GM21423 (cell line): ENCODE measurements around the gene MRPS30.
A peak's percentile ranks its signal among the peaks of the same experiment; 100 is the strongest.
"Not testable (repeated sequence)": the region's sequence is repeated elsewhere in the genome, so short reads cannot be mapped to it uniquely, and the experiment has no call there.

ENCODE experiments used
- ATAC-seq: cut with Tn5 transposase; IDR thresholded peaks from one replicate; pipeline ENCODE4 v1.9.1; 2021; ENCODE audit warnings: mild to moderate bottlenecking, moderate library complexity; ENCODE audit not compliant: unreplicated experiment

Gene MRPS30

DNA sequence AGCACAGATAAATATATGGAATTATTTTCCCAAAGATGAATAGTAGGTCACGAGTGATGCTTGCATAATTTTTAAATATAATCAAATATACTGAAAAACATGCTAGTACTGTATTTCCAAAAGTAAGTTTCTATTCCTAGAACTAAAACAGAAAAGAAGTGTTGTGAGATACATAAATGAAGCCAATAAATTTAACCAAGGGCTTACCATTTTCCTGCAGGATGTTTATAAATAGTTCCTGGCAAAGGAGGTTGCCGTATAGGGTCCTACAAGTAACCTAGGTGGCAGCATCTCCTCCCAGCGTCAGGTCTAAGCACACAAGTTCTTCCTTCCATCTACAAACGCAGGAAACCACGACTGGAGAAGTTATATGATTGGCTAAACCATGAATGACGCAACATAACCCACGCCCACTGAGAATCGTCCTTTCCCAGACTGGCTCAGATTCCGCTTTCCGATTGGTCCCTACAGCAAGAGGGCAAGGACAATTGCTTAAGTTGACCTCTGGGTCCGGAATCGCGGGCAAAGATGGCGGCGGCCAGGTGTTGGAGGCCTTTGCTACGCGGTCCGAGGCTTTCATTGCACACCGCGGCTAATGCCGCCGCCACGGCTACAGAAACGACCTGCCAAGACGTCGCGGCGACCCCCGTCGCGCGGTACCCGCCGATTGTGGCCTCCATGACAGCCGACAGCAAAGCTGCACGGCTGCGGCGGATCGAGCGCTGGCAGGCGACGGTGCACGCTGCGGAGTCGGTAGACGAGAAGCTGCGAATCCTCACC lies at the start of gene MRPS30:
TSS of gene MRPS30 (plus strand) at position 513 of the 780 bp plus-strand sequence. CDS start at position 529, 16 bp downstream.
- peak; percentile 97 for ATAC-seq

DNA sequence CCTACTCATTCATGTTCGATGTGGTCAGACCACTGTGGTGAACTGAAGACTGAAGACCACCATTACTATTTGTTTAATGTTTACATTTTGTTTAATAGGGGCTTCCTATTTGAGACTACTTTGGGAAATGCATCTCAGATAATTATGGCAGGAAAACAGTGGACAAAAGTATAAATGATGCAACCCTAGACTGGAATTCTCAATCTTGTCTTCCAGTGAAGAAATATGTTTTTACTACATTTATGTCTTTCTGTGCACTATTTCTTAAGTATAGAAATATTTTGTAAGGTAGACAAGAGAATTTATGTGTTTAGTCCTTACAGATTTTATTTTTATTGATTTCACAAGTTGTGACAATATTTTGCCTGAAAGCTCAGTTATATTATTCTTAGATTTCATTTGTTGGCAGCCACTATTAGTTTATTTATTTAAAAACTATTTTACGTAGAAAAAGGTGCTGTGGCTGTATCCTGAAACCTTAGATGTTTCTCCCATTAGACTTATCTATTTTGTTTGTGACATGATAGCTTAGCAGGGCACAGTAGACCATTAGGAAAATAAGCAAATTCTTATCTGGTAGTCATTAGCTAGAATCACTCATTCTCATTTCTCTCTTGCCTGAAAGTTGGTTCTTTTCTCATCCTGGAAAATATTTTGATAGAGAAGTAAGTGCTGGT lies 39.4 kb upstream of the MRPS30 start:
- no peak for ATAC-seq

DNA sequence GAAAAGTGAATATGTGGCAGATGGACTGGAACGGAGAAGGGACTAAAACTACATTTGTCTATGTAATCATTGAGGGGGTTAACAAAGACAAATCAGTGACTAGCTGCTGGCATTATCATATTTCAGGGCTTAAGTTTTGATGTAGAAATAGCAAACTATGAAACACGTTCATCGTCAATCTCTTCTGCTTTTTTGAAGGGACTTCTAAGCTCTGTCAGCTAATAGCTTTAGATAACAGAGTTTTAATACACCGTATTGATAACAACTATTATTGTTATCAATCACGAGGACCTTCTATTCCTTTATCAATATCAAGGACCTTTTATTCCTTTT lies 38.9 kb upstream of the MRPS30 start:
- no peak for ATAC-seq

DNA sequence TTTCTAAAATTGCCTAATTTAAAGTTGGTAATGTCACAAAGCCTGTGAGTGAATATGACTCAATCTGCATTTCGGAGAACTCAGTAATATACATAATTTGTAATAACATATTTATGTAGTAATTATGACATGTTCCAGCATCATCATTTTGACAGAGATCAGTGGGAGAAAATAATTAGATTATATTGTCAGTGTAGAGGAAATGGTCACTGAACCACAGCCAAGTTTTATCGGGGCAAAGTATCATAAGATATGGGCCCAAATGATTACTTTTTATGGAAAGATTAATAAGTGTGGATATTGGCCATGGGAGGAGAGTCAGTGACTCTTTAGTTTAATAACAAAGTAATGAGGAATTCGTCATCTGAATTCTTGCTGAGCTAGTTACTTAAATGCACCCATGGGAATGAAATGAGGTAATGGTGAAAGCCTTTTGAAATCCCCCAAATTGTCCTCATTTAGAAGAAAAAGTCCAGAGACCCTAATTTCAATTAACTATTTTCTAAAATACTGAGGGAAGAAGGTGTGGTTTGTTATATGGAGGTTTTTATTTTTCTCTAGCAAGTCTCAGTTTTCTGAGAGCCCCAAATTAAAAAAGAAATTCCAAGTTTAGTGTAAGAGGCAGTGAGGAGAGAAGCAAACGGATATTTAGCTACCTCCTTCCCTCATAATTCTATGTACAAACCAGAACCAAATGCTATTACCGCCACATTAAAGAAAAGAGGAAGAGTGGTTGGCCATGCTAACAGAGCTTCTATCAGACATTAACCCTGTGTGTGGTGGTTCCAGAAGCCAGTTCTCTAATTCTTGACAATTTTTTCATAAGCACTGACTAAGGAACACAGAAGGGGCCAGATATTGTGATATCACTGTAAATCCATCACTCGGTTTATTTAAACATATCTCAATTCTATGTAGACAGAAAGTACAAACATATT lies 37.7 kb upstream of the MRPS30 start:
- ATAC-seq, result no peak

DNA sequence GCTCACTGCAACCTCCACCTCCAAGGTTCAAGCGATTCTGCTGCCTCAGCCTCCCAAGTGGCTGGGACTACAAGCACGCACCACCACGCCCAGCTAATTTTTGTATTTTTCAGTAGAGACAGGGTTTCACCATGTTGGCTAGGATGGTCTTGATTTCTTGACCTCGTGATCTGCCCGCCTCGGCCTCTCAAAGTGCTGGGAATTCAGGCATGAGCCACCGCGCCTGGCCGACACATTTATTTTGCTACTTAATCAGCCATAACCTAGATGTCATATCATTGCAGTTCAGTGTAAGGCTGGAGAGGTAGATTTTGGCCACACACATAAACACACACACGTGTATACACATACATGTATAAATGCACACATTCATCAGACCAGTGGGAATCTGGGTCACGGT lies 36.4 kb upstream of the MRPS30 start:
- not testable (repeated sequence) for ATAC-seq

GRCh38 chr5:44774279-44774880 lies 34.4 kb upstream of the MRPS30 start:
- ATAC-seq, result no peak

DNA sequence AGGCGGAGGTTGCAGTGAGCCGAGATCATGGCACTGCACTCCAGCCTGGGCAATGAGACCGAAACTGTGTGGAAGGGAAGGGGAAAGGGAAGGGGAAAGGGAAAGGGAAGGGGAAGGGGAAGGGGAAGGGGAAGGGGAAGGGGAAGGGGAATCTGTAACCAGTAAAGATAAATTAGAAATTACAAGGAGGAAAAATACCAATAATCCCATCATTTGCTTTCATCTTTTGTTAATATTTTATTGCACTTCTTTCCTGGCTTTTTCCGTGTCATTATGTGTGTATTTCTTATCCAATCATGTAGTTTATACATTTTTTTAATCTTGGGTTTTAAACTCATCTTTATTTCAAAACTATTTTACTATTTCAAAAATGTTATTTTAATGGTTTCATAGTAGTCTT lies 29.6 kb upstream of the MRPS30 start:
- no peak for ATAC-seq

GRCh38 chr5:44783634-44784315 lies 25.0 kb upstream of the MRPS30 start:
- ATAC-seq, result no peak

GRCh38 chr5:44787731-44788130 lies 21.0 kb upstream of the MRPS30 start:
- no peak for ATAC-seq

GRCh38 chr5:44789372-44789995 lies 19.3 kb upstream of the MRPS30 start:
- not testable (repeated sequence) for ATAC-seq

DNA sequence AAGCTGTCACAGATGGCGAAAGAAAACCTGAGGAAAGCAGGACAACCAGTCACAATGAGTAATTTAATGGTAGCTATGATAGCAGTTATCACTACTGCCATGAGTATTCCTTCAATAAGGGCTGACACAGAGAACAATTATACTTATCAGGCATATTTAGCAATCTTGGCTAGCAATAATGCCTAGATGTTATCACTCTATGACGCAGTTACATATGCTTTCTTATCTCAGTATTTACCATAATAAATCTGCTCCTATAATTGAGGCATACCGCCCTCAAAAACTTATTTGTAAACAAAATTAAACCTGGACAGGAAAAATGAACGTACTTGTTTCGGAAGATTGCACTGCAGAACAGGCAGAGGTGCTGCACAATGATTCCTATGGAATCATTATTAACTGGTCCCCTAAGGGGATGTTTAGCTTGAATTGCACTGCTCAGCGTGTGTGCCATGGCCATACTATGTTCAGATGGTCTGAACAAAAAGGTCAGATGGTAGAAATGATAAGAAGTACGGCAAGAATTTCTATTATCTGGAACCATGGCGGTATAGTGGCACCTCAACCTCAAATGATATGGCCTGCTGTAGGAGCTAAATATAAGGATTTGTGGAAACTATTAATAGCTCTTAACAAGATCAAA lies 16.6 kb upstream of the MRPS30 start:
- ATAC-seq, result not testable (repeated sequence)

- no peak for ATAC-seq
Observed at GRCh38 chr5:44794371-44794770, 14.4 kb upstream of the MRPS30 start.

GRCh38 chr5:44795496-44795895 lies 13.3 kb upstream of the MRPS30 start:
- ATAC-seq, result no peak

GRCh38 chr5:44797841-44798240 lies 10.9 kb upstream of the MRPS30 start:
- no peak for ATAC-seq

DNA sequence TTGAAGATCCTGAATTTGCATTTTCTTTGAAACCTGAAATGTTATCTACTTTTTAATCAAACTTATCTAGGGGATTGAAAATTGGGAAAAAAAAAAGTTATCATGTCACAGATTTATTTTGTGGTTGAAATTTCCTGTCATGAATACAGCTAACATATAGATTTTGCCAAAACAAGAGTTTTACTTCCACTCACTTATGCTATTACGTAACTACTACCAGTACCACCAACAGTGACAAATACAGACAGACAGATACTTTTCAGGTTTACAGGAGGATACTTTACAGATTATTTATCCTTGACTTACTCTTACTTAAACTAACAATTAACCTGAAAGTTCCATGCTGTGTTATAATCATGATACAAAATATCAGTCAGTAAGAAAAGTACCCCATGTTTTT lies 6.8 kb upstream of the MRPS30 start:
- ATAC-seq, result no peak

- no peak for ATAC-seq
Observed at GRCh38 chr5:44806608-44807007, 2.1 kb upstream of the MRPS30 start.

- ATAC-seq, result no peak
Observed at GRCh38 chr5:44807269-44807668, 1.5 kb upstream of the MRPS30 start.

DNA sequence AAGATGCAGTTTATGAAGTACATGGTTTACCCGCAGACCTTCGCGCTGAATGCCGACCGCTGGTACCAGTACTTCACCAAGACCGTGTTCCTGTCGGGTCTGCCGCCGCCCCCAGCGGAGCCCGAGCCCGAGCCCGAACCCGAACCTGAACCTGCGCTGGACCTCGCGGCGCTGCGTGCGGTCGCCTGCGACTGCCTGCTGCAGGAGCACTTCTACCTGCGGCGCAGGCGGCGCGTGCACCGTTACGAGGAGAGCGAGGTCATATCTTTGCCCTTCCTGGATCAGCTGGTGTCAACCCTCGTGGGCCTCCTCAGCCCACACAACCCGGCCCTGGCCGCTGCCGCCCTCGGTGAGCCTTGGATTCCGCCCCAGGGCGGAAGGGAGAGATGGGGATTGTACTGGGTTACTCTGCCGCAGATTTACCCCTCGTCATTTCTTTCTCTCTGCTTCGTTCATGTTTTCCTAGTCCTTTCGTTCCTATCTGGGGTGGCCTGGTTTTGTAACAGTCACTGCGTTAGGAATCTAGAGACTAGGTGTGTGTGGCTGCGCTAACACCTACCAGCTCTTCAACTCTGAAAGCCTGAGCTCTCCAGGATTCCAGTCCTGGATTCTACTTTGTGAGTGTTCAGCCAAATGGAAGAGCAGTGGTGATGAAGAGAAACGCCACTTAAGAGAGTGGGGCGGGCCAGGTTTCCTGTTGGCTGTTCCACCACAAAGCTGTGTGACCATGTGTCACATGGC lies 638 bp downstream of the MRPS30 start:
- peak; percentile 36 for ATAC-seq

DNA sequence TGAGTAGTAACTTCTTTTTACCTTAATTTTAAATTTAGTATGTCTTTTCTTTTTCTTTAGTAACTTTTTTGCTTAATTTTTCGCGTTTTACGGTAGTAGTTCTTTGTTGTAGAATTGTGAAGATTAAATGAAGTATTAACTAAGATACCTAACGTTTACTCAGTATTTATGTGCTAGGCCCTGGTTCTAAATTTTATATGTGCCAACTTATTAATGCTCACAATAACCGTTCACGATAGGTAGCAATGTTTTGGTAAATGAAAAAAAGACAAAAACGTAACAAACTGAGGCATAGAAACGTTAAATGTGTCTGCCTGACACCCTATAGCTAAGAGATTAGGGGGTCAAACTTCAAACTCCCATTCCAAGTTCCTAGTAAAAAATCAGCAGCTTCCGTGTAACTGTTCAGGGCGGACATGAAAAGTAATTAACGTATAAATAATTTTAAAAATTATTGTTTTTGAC lies 1.2 kb downstream of the MRPS30 start:
- ATAC-seq, result no peak
